OCI-LY3 (cell line): ENCODE measurements around the gene DAGLB.

Experiments
- H2AFZ ChIP-seq: fragments of 200-600, 300-600 bp; shearing (Covaris generic); 2 replicates; pipeline ENCODE4 v1.6.0; 2014; ENCODE audit warnings: antibody characterized with exemption, low read depth, low read length
- H3K27ac ChIP-seq: fragments of 200-600, 300-600 bp; sonication (generic); 2 replicates; pipeline ENCODE4 v1.5.1; 2014; ENCODE audit warnings: mild to moderate bottlenecking, low read length, moderate library complexity, mixed read lengths
- H3K27me3 ChIP-seq: fragments of 200-600, 300-600 bp; sonication (generic); 2 replicates; pipeline ENCODE4 v1.6.1; 2014; ENCODE audit warnings: low read depth, low read length, mixed read lengths
- H3K36me3 ChIP-seq: fragments of 200-600, 300-600 bp; sonication (generic); replicated peaks from 2 replicates; pipeline ENCODE3; 2014; ENCODE audit warnings: low read depth, low read length, mixed read lengths
- H3K4me1 ChIP-seq: fragments of 300-600, 200-600 bp; sonication (generic); 2 replicates; pipeline ENCODE4 v1.6.1; 2014; ENCODE audit warnings: low read length, mixed read lengths
- H3K4me2 ChIP-seq: fragments of 200-600, 300-600 bp; sonication (generic); 2 replicates; pipeline ENCODE4 v1.6.1; 2014; ENCODE audit warnings: low read length, mixed read lengths
- H3K4me3 ChIP-seq: fragments of 300-600, 200-600 bp; sonication (generic); 2 replicates; pipeline ENCODE4 v1.5.1; 2014; ENCODE audit warnings: antibody characterized with exemption, mild to moderate bottlenecking, low read length, moderate library complexity
- H3K79me2 ChIP-seq: fragments of 300-600, 200-600 bp; shearing (Covaris generic); 2 replicates; pipeline ENCODE4 v1.6.1; 2014; ENCODE audit warnings: mild to moderate bottlenecking, low read length, mixed read lengths
- H3K9ac ChIP-seq: fragments of 300-600, 200-600 bp; shearing (Covaris generic); 2 replicates; pipeline ENCODE4 v1.6.0; 2014; ENCODE audit warnings: mild to moderate bottlenecking, low read length, moderate library complexity
- H3K9me3 ChIP-seq: fragments of 200-600, 300-600 bp; shearing (Covaris generic); 2 replicates; pipeline ENCODE4 v1.6.1; 2014; ENCODE audit warnings: low read length, mixed read lengths; ENCODE audit not compliant: insufficient read depth
- H4K20me1 ChIP-seq: fragments of 200-600, 300-600 bp; sonication (generic); 2 replicates; pipeline ENCODE4 v1.6.1; 2016; ENCODE audit warnings: low read length, mixed read lengths; ENCODE audit not compliant: insufficient read depth
- EZH2phosphoT487 ChIP-seq: fragments of 200-600 bp; shearing (Covaris generic); IDR thresholded peaks from 2 replicates; pipeline ENCODE4 v1.6.1; 2018; ENCODE audit warnings: antibody characterized with exemption, mixed run types, low read depth
- TF ChIP-seq, protein P1 (sequence below): fragments of 200-600, 300-600 bp; sonication (generic); IDR thresholded peaks from 2 replicates; pipeline ENCODE4 v1.5.1; 2014; ENCODE audit warnings: antibody characterized with exemption, low read length, low read depth

DAGLB gene

DNA sequence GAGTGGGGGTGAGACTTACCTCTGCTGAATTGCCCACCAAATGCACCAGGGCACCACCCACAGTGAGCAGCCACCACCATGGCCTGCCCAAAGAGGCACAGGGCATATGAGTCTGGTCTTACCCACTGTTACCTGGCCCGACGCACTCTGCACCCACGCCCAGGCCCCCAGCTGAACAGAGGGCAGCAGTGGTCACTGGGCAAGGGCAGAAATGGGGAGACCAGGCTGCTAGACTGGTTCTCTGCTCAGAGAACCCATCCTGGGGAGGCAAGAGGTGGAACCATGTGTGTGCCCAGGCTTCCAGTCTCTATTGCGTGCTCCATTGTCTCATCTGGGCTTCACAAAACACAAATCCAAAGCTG is 39.4 kb upstream of the DAGLB start:
- Histone ChIP-seq H3K9ac (no peak overlapping the region), H2AFZ (no peak overlapping the region)
- TF ChIP-seq, protein P1, sequence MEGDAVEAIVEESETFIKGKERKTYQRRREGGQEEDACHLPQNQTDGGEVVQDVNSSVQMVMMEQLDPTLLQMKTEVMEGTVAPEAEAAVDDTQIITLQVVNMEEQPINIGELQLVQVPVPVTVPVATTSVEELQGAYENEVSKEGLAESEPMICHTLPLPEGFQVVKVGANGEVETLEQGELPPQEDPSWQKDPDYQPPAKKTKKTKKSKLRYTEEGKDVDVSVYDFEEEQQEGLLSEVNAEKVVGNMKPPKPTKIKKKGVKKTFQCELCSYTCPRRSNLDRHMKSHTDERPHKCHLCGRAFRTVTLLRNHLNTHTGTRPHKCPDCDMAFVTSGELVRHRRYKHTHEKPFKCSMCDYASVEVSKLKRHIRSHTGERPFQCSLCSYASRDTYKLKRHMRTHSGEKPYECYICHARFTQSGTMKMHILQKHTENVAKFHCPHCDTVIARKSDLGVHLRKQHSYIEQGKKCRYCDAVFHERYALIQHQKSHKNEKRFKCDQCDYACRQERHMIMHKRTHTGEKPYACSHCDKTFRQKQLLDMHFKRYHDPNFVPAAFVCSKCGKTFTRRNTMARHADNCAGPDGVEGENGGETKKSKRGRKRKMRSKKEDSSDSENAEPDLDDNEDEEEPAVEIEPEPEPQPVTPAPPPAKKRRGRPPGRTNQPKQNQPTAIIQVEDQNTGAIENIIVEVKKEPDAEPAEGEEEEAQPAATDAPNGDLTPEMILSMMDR: no peak
- no peak for TF ChIP-seq EZH2phosphoT487

DNA sequence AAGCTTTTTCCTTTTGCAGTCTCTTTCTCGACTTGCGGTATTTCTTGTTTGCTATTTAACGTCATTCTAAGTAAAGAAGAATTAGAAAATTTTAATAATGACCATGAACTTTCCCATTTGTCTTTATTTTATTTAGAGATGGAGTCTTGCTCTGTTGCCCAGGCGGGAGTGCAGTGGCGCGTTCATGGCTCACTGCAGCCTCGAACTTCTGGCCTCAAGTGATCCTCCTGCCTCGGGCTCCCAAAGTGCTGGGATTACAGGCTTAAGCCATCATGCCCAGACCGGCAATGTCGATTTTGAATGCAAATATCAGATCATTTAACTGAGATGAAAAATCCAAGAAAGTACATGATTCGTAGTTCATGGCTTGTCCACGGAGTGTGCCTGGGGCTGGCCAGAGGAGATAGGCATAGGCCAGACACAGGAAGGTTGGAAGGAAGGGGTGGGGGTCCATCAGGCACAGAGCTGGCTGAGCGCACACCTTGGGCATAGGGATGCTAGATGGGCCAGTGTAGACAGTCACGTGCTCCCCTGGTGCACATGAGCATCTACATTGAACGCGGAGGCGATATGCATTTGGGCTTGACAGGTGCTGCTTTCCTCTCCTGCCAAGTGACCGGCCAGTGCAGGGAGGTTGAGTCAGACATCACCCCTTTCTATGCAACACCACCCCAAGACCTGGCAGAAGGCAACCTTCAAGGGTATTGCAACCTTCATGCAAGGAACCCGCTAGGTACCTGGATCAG is 38.9 kb upstream of the DAGLB start:
- H3K27ac ChIP-seq: no peak overlapping the region
- TF ChIP-seq, protein P1: no peak
- TF ChIP-seq EZH2phosphoT487: no peak
- peaks cover 24% of the 10 kb centered on the region for H3K79me2 ChIP-seq
- H3K27me3 ChIP-seq: no peaks in the 10 kb centered on the region
- no peak overlapping the region for H3K4me2 ChIP-seq
- H3K9me3 ChIP-seq: no peaks in the 10 kb centered on the region
- H3K9ac ChIP-seq: no peak overlapping the region
- no peak overlapping the region for H2AFZ ChIP-seq
- H3K4me1 ChIP-seq: peaks cover 9% of the 10 kb centered on the region
- peaks cover 13% of the 10 kb centered on the region for H4K20me1 ChIP-seq
- H3K4me3 ChIP-seq: no peak overlapping the region
- peaks cover 5% of the 10 kb centered on the region for H3K36me3 ChIP-seq

More for the DNA sequence above, 39.4 kb upstream of the DAGLB start:
- Histone ChIP-seq H3K36me3 (peaks cover 3% of the 10 kb centered on the region), H3K27ac (no peak overlapping the region), H3K4me3 (no peak overlapping the region), H4K20me1 (peaks cover 12% of the 10 kb centered on the region), H3K4me2 (no peak overlapping the region), H3K79me2 (peaks cover 18% of the 10 kb centered on the region), H3K27me3 (no peaks in the 10 kb centered on the region), H3K4me1 (peaks cover 8% of the 10 kb centered on the region), H3K9me3 (no peaks in the 10 kb centered on the region)

DNA sequence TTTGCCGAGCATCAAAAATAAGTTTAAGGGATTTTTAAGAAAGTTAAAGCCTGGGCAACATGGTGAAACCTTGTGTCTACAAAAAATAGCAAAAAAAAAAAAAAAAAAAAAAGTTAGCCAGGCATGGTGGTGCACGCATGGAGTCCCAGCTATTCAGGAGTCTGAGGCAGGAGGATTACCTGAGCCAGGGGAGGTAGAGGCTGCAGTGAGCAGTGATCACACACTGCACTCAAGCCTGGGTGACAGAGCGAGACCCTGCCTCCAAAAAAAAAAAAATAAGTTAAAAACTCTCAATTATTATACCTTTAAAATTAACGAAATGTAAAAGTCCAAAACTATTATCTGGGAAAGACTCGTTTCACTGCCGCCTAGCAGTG is 35.0 kb upstream of the DAGLB start:
- Histone ChIP-seq H3K79me2 (peaks cover 62% of the 10 kb centered on the region), H3K36me3 (peaks cover 20% of the 10 kb centered on the region), H2AFZ (no peak overlapping the region), H4K20me1 (peaks cover 47% of the 10 kb centered on the region), H3K4me3 (peak overlapping the region; percentile 99), H3K9ac (peak overlapping the region; percentile 93), H3K27me3 (no peaks in the 10 kb centered on the region), H3K9me3 (no peaks in the 10 kb centered on the region), H3K4me1 (peaks cover 16% of the 10 kb centered on the region), H3K4me2 (peak overlapping the region; percentile 68), H3K27ac (peak overlapping the region; percentile 58; the same call in 1 of the 2 replicates)
- TF ChIP-seq EZH2phosphoT487: no peak
- TF ChIP-seq, protein P1: no peak

DNA sequence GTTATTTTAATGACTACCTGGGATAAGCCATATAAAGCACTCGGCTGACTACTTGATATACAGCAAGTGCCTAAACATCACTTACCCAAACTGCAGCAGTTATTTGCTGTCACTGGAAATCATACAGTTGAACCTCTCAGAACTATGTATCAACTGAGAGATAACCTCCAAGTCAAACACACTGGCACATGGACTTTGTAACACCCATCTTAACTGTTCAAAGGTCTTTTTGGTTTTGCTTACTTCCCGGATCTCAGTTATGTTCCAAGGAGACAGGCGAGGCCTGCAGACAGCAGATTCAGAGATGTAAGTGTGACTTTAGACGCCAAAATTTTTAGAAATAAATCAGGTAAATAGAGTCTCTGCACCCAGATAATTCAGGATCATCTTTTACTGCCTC is 34.6 kb upstream of the DAGLB start:
- Histone ChIP-seq H3K4me1 (peaks cover 21% of the 10 kb centered on the region), H4K20me1 (peaks cover 51% of the 10 kb centered on the region), H3K9me3 (no peaks in the 10 kb centered on the region), H3K79me2 (peaks cover 67% of the 10 kb centered on the region), H3K9ac (peak overlapping the region; percentile 93), H3K36me3 (peaks cover 20% of the 10 kb centered on the region), H3K27ac (no peak overlapping the region), H3K4me3 (peak overlapping the region; percentile 99), H3K4me2 (peak overlapping the region; percentile 68), H2AFZ (no peak overlapping the region), H3K27me3 (no peaks in the 10 kb centered on the region)
- TF ChIP-seq, protein P1: no peak
- no peak for TF ChIP-seq EZH2phosphoT487
